ENCODE measurements around the gene WDR31.

DNA sequence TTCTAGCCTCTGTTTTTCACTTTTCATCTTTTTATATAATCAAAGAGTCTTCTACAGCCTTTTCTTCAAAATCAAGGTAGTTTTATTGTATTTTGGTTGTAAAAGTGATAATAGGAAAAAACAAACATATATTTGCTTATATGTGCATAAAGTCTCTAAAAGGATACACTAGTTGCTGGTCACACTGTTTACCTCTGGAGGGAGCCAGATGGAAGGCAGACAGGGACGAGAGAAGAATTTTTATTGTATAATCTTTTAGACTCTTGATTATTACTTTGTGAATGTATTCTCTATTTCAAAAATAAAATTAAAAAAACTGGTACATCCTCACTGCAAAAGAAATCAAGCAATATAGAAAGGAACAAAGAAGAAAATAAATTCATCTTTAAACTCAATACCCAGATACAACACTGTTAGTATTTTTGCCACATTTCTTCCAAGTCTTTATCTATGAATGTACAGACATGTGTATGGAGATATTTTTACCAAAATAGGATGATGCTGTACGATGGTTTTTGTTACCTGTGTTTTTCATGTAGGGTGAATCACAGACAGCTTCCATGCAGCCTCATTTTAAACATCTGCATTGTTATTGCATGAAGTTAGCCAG lies 30.8 kb downstream of the WDR31 start:
- TF ChIP-seq, protein P1, sequence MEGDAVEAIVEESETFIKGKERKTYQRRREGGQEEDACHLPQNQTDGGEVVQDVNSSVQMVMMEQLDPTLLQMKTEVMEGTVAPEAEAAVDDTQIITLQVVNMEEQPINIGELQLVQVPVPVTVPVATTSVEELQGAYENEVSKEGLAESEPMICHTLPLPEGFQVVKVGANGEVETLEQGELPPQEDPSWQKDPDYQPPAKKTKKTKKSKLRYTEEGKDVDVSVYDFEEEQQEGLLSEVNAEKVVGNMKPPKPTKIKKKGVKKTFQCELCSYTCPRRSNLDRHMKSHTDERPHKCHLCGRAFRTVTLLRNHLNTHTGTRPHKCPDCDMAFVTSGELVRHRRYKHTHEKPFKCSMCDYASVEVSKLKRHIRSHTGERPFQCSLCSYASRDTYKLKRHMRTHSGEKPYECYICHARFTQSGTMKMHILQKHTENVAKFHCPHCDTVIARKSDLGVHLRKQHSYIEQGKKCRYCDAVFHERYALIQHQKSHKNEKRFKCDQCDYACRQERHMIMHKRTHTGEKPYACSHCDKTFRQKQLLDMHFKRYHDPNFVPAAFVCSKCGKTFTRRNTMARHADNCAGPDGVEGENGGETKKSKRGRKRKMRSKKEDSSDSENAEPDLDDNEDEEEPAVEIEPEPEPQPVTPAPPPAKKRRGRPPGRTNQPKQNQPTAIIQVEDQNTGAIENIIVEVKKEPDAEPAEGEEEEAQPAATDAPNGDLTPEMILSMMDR (IDR thresholded peaks at IDR 0.05) = peak; percentile 41 to 61 (median 49)
- TF ChIP-seq POLR2A (IDR thresholded peaks at IDR 0.05; ENCODE audit: low read depth) (no peak), EP300 (IDR thresholded peaks at IDR 0.05) (no peak)
